Stimulated activated CD8-positive, alpha-beta memory T cell treated with anti-CD3 and anti-CD28 coated beads, Interleukin-4, amount 100 ng/mL, for 4 hours (primary cell): ENCODE measurements around the gene INO80B.
A peak's percentile ranks its signal among the peaks of the same experiment; 100 is the strongest.

ENCODE experiments used
- DNase-seq, 2 donors: peaks; one replicate each; pipeline ENCODE4 v3.0.0-alpha.2; 2020; ENCODE audit warnings: low read depth in 2 of 2, low spot score in 1 of 2

The INO80B gene

GRCh38 chr2:74500578-74500946, 45.7 kb downstream of the INO80B start:
- no peak for DNase-seq

- no peak for DNase-seq
Observed at GRCh38 chr2:74501335-74502071, 46.6 kb downstream of the INO80B start.

GRCh38 chr2:74502147-74502719, 47.3 kb downstream of the INO80B start:
- DNase-seq = no peak

GRCh38 chr2:74502720-74503505, 48.0 kb downstream of the INO80B start:
- peak in 1 of 2 donors; percentile 35 for DNase-seq

GRCh38 chr2:74503506-74504475, 48.9 kb downstream of the INO80B start:
- DNase-seq = no peak

GRCh38 chr2:74504591-74504990, 49.7 kb downstream of the INO80B start:
- DNase-seq = no peak

- no peak for DNase-seq
Observed at GRCh38 chr2:74505448-74506246, 50.8 kb downstream of the INO80B start.

GRCh38 chr2:74507145-74507925, 52.4 kb downstream of the INO80B start, which contains the start of gene PCGF1:
Gene PCGF1, minus strand, starts transcription at chr2:74507695. Its CDS starts 27 bp downstream, at chr2:74507668.
- DNase-seq = peak; percentile 98 to 99
